Karpas-422 (cell line): Measurements from ENCODE around the gene EDA. TPM values are rescaled to one million over a fixed set of nuclear protein-coding genes. Genes with fewer than 3 reads are reported as not detected.

Experiments used
- DNase-seq: peaks from one replicate; pipeline ENCODE4 v3.0.0-alpha.2; 2015
- H2AFZ ChIP-seq: fragments of 200-600 bp; sonication (generic); 2 replicates; pipeline ENCODE4 v1.6.1; 2014; ENCODE audit warnings: antibody characterized with exemption, low read length, mixed read lengths
- H3K27ac ChIP-seq: fragments of 200-600 bp; sonication (generic); 2 replicates; pipeline ENCODE4 v1.5.1; 2014; ENCODE audit warnings: mild to moderate bottlenecking, low read length, moderate library complexity
- H3K27me3 ChIP-seq: fragments of 200-600 bp; sonication (generic); 2 replicates; pipeline ENCODE4 v1.6.1; 2014; ENCODE audit warnings: low read length, mixed read lengths
- H3K36me3 ChIP-seq: fragments of 200-600 bp; sonication (generic); 2 replicates; pipeline ENCODE4 v1.6.1; 2014; ENCODE audit warnings: low read length, mixed read lengths; ENCODE audit not compliant: insufficient read depth
- H3K4me1 ChIP-seq: fragments of 200-600 bp; sonication (generic); 2 replicates; pipeline ENCODE4 v1.6.1; 2014; ENCODE audit warnings: mild to moderate bottlenecking, low read length, mixed read lengths
- H3K4me2 ChIP-seq: fragments of 200-600 bp; sonication (generic); 2 replicates; pipeline ENCODE4 v1.6.1; 2014; ENCODE audit warnings: low read length, low read depth, mild to moderate bottlenecking; ENCODE audit not compliant: poor library complexity, severe bottlenecking
- H3K4me3 ChIP-seq: fragments of 200-600 bp; sonication (generic); 2 replicates; pipeline ENCODE4 v1.5.1; 2014; ENCODE audit warnings: mild to moderate bottlenecking, antibody characterized with exemption, low read length, mixed read lengths
- H3K79me2 ChIP-seq: fragments of 200-600 bp; sonication (generic); 2 replicates; pipeline ENCODE4 v1.6.1; 2014; ENCODE audit warnings: mild to moderate bottlenecking, low read length, mixed read lengths
- H3K9ac ChIP-seq: fragments of 200-600 bp; sonication (generic); 2 replicates; pipeline ENCODE4 v1.6.0; 2014; ENCODE audit warnings: low read length
- H3K9me2 ChIP-seq: fragments of 200-600 bp; sonication (generic), shearing (Covaris generic); replicated peaks from 2 replicates; pipeline ENCODE4 v1.6.0; 2014; ENCODE audit warnings: mild to moderate bottlenecking, low read length, moderate library complexity; ENCODE audit not compliant: insufficient read depth
- H3K9me3 ChIP-seq: fragments of 300-700, 200-600 bp; sonication (generic); 2 replicates; pipeline ENCODE4 v1.6.1; 2014; ENCODE audit warnings: low read length, mixed read lengths
- H4K20me1 ChIP-seq: fragments of 200-600 bp; sonication (generic); 2 replicates; pipeline ENCODE4 v1.6.1; 2014; ENCODE audit warnings: mild to moderate bottlenecking, antibody characterized with exemption, low read length, low read depth; ENCODE audit not compliant: insufficient read depth
- total RNA-seq: library from RNA; depleted of rRNA; stranded (reverse); fragments of >200 nt; shearing (Covaris generic); gene quantifications from 2 replicates; pipeline ENCODE4 v1.2.3, GENCODE V29; 2014; ENCODE audit warnings: low replicate concordance

Gene EDA
- total RNA-seq, 1 experiment from 2014 or later = not detected

DNA sequence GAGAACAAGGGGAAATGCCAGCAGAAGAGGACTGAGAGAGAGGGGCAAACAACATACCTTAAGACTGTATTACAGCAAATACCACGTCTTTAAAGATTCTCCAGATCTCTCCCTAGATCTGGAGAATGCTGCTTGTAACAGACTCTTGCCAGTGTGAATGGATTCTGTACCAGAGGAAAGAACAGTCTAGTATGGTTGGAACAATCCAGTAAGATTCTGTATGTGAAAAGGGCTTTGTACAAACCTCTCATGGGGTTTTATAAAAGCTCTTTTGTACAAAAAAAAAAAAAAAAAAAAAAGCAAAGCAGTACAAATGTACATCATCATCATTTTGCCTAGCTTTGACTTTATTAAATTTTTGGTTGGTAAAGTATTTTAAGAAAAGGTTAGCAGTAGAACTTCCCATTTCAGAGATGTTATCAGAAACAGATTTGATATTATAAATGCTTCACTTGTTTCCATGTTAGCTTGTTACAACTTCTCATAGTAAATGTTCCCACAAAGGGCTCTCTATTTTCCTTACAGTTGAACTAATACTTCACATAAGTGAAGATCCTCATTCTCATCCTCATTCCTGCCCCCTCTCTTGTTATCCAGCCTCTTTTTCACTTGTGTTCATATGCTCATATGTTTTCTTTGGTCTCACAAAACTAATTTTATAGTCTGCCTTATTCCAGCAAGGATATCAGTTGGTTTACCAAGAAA is 144.2 kb downstream of the EDA start:
- Histone ChIP-seq H3K27ac (no peak overlapping the region), H3K79me2 (no peaks in the 10 kb centered on the region), H3K9me2 (no peaks in the 10 kb centered on the region), H3K36me3 (no peaks in the 10 kb centered on the region), H4K20me1 (no peaks in the 10 kb centered on the region), H3K4me3 (no peak overlapping the region), H3K4me2 (no peak overlapping the region), H3K9me3 (no peaks in the 10 kb centered on the region), H3K4me1 (no peaks in the 10 kb centered on the region), H3K27me3 (no peaks in the 10 kb centered on the region), H2AFZ (no peak overlapping the region), H3K9ac (no peak overlapping the region)
- DNase-seq = no peak

DNA sequence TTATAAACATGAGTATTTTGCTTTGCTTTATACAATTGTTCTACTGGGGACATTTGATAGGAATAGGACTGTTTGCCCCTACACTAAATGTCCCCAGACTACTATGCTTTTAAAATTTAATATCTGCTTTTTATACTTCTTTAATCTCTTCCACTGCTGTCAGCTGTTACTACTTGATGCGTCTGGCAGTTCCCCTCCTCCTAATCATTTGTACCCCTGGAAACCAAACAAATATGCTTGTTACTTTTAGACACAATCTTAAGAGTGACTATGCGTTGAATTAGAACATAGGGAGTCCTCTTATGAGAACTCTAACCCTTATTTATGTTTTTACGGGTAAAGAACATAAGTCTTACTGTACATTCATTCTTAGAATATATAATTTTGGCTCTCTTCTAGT is 145.7 kb downstream of the EDA start:
- Histone ChIP-seq H3K4me3 (no peak overlapping the region), H3K4me1 (no peaks in the 10 kb centered on the region), H3K9ac (no peak overlapping the region), H3K79me2 (no peaks in the 10 kb centered on the region), H3K9me3 (no peaks in the 10 kb centered on the region), H2AFZ (no peak overlapping the region), H3K27ac (no peak overlapping the region), H3K4me2 (no peak overlapping the region), H4K20me1 (no peaks in the 10 kb centered on the region), H3K27me3 (no peaks in the 10 kb centered on the region), H3K9me2 (no peaks in the 10 kb centered on the region), H3K36me3 (no peaks in the 10 kb centered on the region)
- DNase-seq = no peak

DNA sequence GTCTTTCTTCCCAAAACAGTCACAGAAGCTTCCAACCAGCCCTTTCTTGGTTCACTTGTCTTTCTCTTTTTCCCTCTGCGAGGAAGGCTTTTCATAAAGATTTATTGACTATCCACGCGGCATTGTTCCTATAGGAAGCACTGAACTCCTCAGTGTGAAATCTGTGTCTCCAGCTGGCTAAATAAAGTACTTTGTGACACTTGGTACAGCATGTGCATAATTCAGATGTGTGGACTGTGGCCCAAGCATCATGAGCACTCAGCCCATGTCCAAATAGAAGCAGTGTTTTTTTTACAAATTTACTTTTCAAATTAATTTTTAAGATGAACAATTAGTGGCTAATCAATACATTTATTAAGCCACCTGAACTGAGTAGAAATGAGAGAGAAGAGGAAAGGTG is 146.4 kb downstream of the EDA start:
- no peaks in the 10 kb centered on the region for H3K79me2 ChIP-seq
- DNase-seq = no peak
- no peak overlapping the region for H3K27ac ChIP-seq
- no peak overlapping the region for H2AFZ ChIP-seq
- no peaks in the 10 kb centered on the region for H3K27me3 ChIP-seq
- no peak overlapping the region for H3K9ac ChIP-seq
- no peaks in the 10 kb centered on the region for H3K36me3 ChIP-seq
- H3K4me1 ChIP-seq = no peaks in the 10 kb centered on the region
- H3K4me3 ChIP-seq = no peak overlapping the region
- H3K9me2 ChIP-seq = no peaks in the 10 kb centered on the region
- H3K9me3 ChIP-seq = no peaks in the 10 kb centered on the region
- no peaks in the 10 kb centered on the region for H4K20me1 ChIP-seq
- H3K4me2 ChIP-seq = no peak overlapping the region

DNA sequence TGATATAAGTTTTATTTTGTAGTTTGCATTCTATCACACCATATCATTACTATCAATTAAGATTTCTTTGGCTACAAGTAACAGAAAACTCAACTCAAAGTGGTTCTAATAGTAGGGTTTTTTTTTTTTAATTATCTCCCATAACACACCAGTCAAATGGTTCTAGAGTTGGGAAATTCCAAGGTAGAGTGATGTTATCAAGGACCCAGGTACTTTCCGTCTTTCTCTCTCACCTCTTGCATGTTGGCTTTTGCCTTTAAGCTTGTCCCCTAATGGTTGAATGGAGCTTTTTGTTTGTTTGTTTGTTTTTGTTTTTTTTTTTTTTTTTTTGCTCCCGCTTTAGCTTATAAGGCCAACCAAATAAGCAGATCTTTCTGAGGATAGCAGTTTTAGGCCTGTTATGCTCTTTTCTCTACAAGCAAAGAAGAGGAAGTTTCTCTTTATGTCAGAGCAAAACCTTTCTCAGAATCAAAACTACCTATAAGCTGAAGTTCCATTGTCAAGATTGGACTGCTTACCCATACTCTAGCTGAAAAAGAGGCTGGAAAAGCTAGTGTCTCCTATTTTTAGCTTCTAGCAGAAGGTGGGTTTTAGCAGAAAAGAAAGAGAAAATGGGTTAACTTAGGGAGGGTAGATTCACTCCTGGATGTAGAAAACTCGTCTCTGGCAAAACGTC is 177.5 kb downstream of the EDA start:
- H3K27me3 ChIP-seq = no peaks in the 10 kb centered on the region
- H3K9ac ChIP-seq = no peak overlapping the region
- no peak overlapping the region for H3K4me3 ChIP-seq
- no peaks in the 10 kb centered on the region for H3K79me2 ChIP-seq
- no peaks in the 10 kb centered on the region for H4K20me1 ChIP-seq
- no peaks in the 10 kb centered on the region for H3K9me2 ChIP-seq
- no peaks in the 10 kb centered on the region for H3K36me3 ChIP-seq
- no peak overlapping the region for H3K4me2 ChIP-seq
- H3K27ac ChIP-seq = no peak overlapping the region
- DNase-seq = no peak
- no peak overlapping the region for H2AFZ ChIP-seq
- no peaks in the 10 kb centered on the region for H3K4me1 ChIP-seq
- no peaks in the 10 kb centered on the region for H3K9me3 ChIP-seq

DNA sequence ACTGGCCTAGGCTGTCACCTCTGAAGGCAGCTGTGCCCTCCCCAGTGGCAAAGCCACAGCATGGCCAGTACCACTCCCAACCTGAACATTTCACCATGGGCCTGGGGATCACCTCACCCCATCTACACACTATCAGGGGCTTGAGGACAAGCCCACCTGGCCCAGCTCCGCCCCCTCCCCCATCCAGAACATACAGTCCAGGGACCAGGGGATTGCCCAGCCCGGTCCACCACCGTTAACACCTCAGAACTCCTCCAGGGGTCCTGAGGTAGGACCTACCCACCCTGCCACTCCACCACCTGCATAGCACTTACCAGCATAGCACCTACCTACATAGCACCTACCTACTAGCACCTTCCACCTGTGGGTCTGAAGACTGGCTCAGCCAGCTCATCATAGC is 179.8 kb downstream of the EDA start:
- Histone ChIP-seq H3K9me3 (no peaks in the 10 kb centered on the region), H3K27ac (no peak overlapping the region), H3K4me2 (no peak overlapping the region), H3K9ac (no peak overlapping the region), H3K36me3 (no peaks in the 10 kb centered on the region), H3K79me2 (no peaks in the 10 kb centered on the region), H3K4me3 (no peak overlapping the region), H3K27me3 (no peaks in the 10 kb centered on the region), H4K20me1 (no peaks in the 10 kb centered on the region), H2AFZ (no peak overlapping the region), H3K9me2 (no peaks in the 10 kb centered on the region), H3K4me1 (no peaks in the 10 kb centered on the region)
- no peak for DNase-seq

DNA sequence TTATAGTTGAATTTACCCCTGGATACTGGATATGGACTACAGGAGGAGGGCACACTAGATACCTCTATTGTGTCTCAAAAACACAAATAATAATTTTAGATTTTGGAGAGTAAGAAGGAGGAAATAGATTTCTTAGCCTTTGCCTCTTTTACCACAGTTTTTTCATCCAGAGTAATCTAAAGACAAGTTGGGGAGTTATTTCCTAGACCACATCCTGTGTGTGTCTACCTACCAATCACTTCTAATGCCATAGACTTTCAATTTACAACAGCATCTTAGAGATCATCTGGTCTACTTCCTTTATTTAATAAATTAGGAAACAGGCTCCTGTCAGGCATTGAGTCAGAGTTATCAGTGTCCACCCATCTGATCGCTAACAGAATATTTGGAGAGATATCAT is 191.5 kb downstream of the EDA start:
- H3K9me2 ChIP-seq = no peaks in the 10 kb centered on the region; the same call in 1 of the 2 replicates
- no peaks in the 10 kb centered on the region; the same call in 1 of the 2 replicates for H3K9me3 ChIP-seq
- H3K27ac ChIP-seq = no peak overlapping the region
- no peak overlapping the region for H3K9ac ChIP-seq
- no peak overlapping the region for H3K4me2 ChIP-seq
- DNase-seq = no peak
- H3K27me3 ChIP-seq = no peaks in the 10 kb centered on the region
- no peak overlapping the region for H2AFZ ChIP-seq
- no peak overlapping the region for H3K4me3 ChIP-seq
- no peaks in the 10 kb centered on the region for H3K4me1 ChIP-seq
- no peaks in the 10 kb centered on the region for H3K36me3 ChIP-seq
- H4K20me1 ChIP-seq = no peaks in the 10 kb centered on the region
- H3K79me2 ChIP-seq = no peaks in the 10 kb centered on the region

DNA sequence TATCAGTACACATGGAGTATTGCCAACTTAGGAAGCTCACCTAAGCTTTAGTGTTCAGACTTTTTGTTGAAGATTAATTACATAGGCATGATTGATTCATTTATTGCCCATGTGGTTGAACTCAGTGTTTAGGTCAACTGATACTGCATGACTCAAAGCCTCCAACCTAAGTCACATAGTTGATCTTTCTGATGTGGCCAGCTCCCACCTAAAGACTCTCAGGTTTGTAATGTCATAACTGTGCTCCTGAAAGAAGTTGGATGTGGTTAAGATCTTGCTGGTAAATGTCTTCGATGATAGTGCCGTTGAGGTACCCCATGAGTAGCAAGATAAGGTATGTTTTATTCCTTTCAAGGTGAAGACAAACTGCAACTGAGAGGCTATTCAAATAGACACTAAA is 192.5 kb downstream of the EDA start:
- H3K36me3 ChIP-seq = no peaks in the 10 kb centered on the region
- DNase-seq = no peak
- no peaks in the 10 kb centered on the region for H3K4me1 ChIP-seq
- H3K4me3 ChIP-seq = no peak overlapping the region
- H3K9me3 ChIP-seq = no peaks in the 10 kb centered on the region; the same call in 1 of the 2 replicates
- no peaks in the 10 kb centered on the region for H3K79me2 ChIP-seq
- H3K9ac ChIP-seq = no peak overlapping the region
- H3K27ac ChIP-seq = no peak overlapping the region
- H3K27me3 ChIP-seq = no peaks in the 10 kb centered on the region
- H3K4me2 ChIP-seq = no peak overlapping the region
- no peak overlapping the region for H2AFZ ChIP-seq
- H3K9me2 ChIP-seq = no peaks in the 10 kb centered on the region; the same call in 1 of the 2 replicates
- no peaks in the 10 kb centered on the region for H4K20me1 ChIP-seq

DNA sequence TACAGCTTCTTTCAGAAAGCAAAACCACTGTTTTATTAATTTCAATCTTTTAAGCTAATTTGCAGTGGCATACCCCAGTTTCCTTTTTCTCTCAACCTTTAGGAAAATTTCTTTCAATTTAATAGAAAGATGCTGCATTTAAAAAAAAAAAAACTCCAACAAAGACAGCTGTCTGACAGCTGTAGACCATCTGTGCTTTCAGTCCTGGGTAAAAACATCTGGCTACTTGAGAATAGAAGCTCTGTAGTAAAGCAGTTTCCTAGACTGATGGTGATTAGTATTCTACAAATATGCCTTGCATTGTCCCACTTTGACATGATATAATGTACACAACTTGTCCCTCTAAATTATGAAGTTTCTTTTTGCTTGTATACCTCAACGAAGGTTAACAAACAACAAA is 197.8 kb downstream of the EDA start:
- no peaks in the 10 kb centered on the region for H3K36me3 ChIP-seq
- H3K4me3 ChIP-seq = no peak overlapping the region

More for the DNA sequence above, 197.8 kb downstream of the EDA start:
- H3K9ac ChIP-seq = no peak overlapping the region
- no peak overlapping the region for H3K27ac ChIP-seq
- no peaks in the 10 kb centered on the region for H3K27me3 ChIP-seq
- no peaks in the 10 kb centered on the region; the same call in 1 of the 2 replicates for H3K9me2 ChIP-seq
- H2AFZ ChIP-seq = no peak overlapping the region
- H3K79me2 ChIP-seq = no peaks in the 10 kb centered on the region
- H4K20me1 ChIP-seq = no peaks in the 10 kb centered on the region
- no peaks in the 10 kb centered on the region for H3K4me1 ChIP-seq
- no peaks in the 10 kb centered on the region for H3K9me3 ChIP-seq
- no peak for DNase-seq
- no peak overlapping the region for H3K4me2 ChIP-seq
